Measurements from ENCODE around the gene IRS4. TPM values are rescaled to one million over a fixed set of nuclear protein-coding genes. Genes with fewer than 3 reads are reported as not detected.

Gene IRS4
- total and polyA plus RNA-seq, 2 donors (not counting 1 experiment from before 2014, with no cell fraction given) = not detected

GRCh38 chrX:108735091-108735678, 1.2 kb downstream of the IRS4 start:
- H3K9ac ChIP-seq (ENCODE audit: insufficient read depth, low read length) = no peak overlapping the region
- DNase-seq (ENCODE audit: low read depth in 2 of 2) = no peak
- no peak overlapping the region for H2AFZ ChIP-seq (ENCODE audit: low read length)
- no peak overlapping the region for H3K4me3 ChIP-seq (replicated peaks in 1 of 4; ENCODE audit: control extremely low read depth in 1 of 4, insufficient read depth in 1 of 4, low read depth in 3 of 4, low read length in 4 of 4)
- no peaks in the 10 kb centered on the region for H3K4me1 ChIP-seq (ENCODE audit: control insufficient read depth, extremely low read depth, insufficient read depth, low read length)
- H3K4me2 ChIP-seq (ENCODE audit: extremely low read depth, insufficient read depth, low read length) = no peak overlapping the region
- no peaks in the 10 kb centered on the region for H4K20me1 ChIP-seq (ENCODE audit: control insufficient read depth, extremely low read depth, insufficient read depth, low read length)
- no peaks in the 10 kb centered on the region for H3K9me3 ChIP-seq (ENCODE audit: control insufficient read depth, insufficient read depth, low read depth, low read length)
- TF ChIP-seq EZH2 (IDR thresholded peaks at IDR 0.05; ENCODE audit: low read length, missing control alignments) = no peak
- TF ChIP-seq CTCF (conservative IDR thresholded peaks at IDR 0.05 in 1 of 2, IDR thresholded peaks at IDR 0.05 in 1 of 2; ENCODE audit: low read depth in 1 of 2, low read length in 2 of 2) = no peak
- H3K36me3 ChIP-seq (ENCODE audit: control insufficient read depth, insufficient read depth, low read length) = no peaks in the 10 kb centered on the region
- H3K27me3 ChIP-seq (ENCODE audit: control insufficient read depth, insufficient read depth, low read length) = peaks cover 8% of the 10 kb centered on the region
- H3K27ac ChIP-seq (ENCODE audit: insufficient read depth, low read length) = no peak overlapping the region
- H3K79me2 ChIP-seq (ENCODE audit: control insufficient read depth, insufficient read depth, low read length) = no peaks in the 10 kb centered on the region

GRCh38 chrX:108734426-108734825, 1.9 kb downstream of the IRS4 start:
- Histone ChIP-seq H3K36me3 (ENCODE audit: control insufficient read depth, insufficient read depth, low read length) (no peaks in the 10 kb centered on the region), H2AFZ (ENCODE audit: low read length) (no peak overlapping the region), H3K9ac (ENCODE audit: insufficient read depth, low read length) (no peak overlapping the region), H3K4me3 (replicated peaks in 1 of 4; ENCODE audit: control extremely low read depth in 1 of 4, insufficient read depth in 1 of 4, low read depth in 3 of 4, low read length in 4 of 4) (no peak overlapping the region), H3K9me3 (ENCODE audit: control insufficient read depth, insufficient read depth, low read depth, low read length) (no peaks in the 10 kb centered on the region), H3K27me3 (ENCODE audit: control insufficient read depth, insufficient read depth, low read length) (peaks cover 8% of the 10 kb centered on the region), H3K79me2 (ENCODE audit: control insufficient read depth, insufficient read depth, low read length) (no peaks in the 10 kb centered on the region), H3K4me1 (ENCODE audit: control insufficient read depth, extremely low read depth, insufficient read depth, low read length) (no peaks in the 10 kb centered on the region), H3K4me2 (ENCODE audit: extremely low read depth, insufficient read depth, low read length) (no peak overlapping the region), H3K27ac (ENCODE audit: insufficient read depth, low read length) (no peak overlapping the region), H4K20me1 (ENCODE audit: control insufficient read depth, extremely low read depth, insufficient read depth, low read length) (no peaks in the 10 kb centered on the region)
- no peak for DNase-seq (ENCODE audit: low read depth in 2 of 2)
- TF ChIP-seq EZH2 (IDR thresholded peaks at IDR 0.05; ENCODE audit: low read length, missing control alignments) = no peak
- no peak for TF ChIP-seq CTCF (conservative IDR thresholded peaks at IDR 0.05 in 1 of 2, IDR thresholded peaks at IDR 0.05 in 1 of 2; ENCODE audit: low read depth in 1 of 2, low read length in 2 of 2)

- H3K4me2 ChIP-seq (ENCODE audit: extremely low read depth, insufficient read depth, low read length) = no peak overlapping the region
- DNase-seq (ENCODE audit: low read depth in 2 of 2) = no peak
- no peak overlapping the region for H2AFZ ChIP-seq (ENCODE audit: low read length)
- H3K4me1 ChIP-seq (ENCODE audit: control insufficient read depth, extremely low read depth, insufficient read depth, low read length) = no peaks in the 10 kb centered on the region
- H3K9ac ChIP-seq (ENCODE audit: insufficient read depth, low read length) = no peak overlapping the region
- H3K27me3 ChIP-seq (ENCODE audit: control insufficient read depth, insufficient read depth, low read length) = peaks cover 8% of the 10 kb centered on the region
- H3K27ac ChIP-seq (ENCODE audit: insufficient read depth, low read length) = no peak overlapping the region
- TF ChIP-seq CTCF (conservative IDR thresholded peaks at IDR 0.05 in 1 of 2, IDR thresholded peaks at IDR 0.05 in 1 of 2; ENCODE audit: low read depth in 1 of 2, low read length in 2 of 2) (no peak), EZH2 (IDR thresholded peaks at IDR 0.05; ENCODE audit: low read length, missing control alignments) (no peak)
- no peak overlapping the region for H3K4me3 ChIP-seq (replicated peaks in 1 of 4; ENCODE audit: control extremely low read depth in 1 of 4, insufficient read depth in 1 of 4, low read depth in 3 of 4, low read length in 4 of 4)
- no peaks in the 10 kb centered on the region for H3K9me3 ChIP-seq (ENCODE audit: control insufficient read depth, insufficient read depth, low read depth, low read length)
- H3K36me3 ChIP-seq (ENCODE audit: control insufficient read depth, insufficient read depth, low read length) = no peaks in the 10 kb centered on the region
- no peaks in the 10 kb centered on the region for H4K20me1 ChIP-seq (ENCODE audit: control insufficient read depth, extremely low read depth, insufficient read depth, low read length)
- H3K79me2 ChIP-seq (ENCODE audit: control insufficient read depth, insufficient read depth, low read length) = no peaks in the 10 kb centered on the region
These were observed 3.6 kb downstream of the IRS4 start for GRCh38 chrX:108732630-108733321.
